Keratinocyte (primary cell): ENCODE results near the gene MTOR. TPM values are rescaled to one million over a fixed set of nuclear protein-coding genes. Genes with fewer than 3 reads are reported as not detected.

Source experiments
- DNase-seq: peaks from one replicate; pipeline ENCODE4 v3.0.0-alpha.2; 2011; ENCODE audit warnings: low read depth, missing footprints, low spot score
- FAIRE-seq: peaks from 2 replicates; lab custom pipeline; 2011; peaks lifted over from hg19 to GRCh38; lab: Jason Lieb, UNC
- H2AFZ ChIP-seq: 2 replicates; pipeline ENCODE4 v1.6.0; 2012; ENCODE audit warnings: low read length, control low read depth, inconsistent platforms; ENCODE audit not compliant: control insufficient read depth
- H3K27ac ChIP-seq: 2 replicates; pipeline ENCODE4 v1.5.1; 2011; ENCODE audit warnings: low read length; ENCODE audit not compliant: control insufficient read depth, insufficient read depth
- H3K27me3 ChIP-seq: 3 replicates; pipeline ENCODE4 v1.6.0; 2011; ENCODE audit warnings: low read length; ENCODE audit not compliant: control insufficient read depth, insufficient read depth; ENCODE audit errors: extremely low read depth
- H3K36me3 ChIP-seq, 2 experiments: 2 replicates in 1 of 2; 3 replicates in 1 of 2; pipeline ENCODE4 v1.5.1; 2011; ENCODE audit warnings: low read length in 2 of 2, mild to moderate bottlenecking in 1 of 2; ENCODE audit not compliant: control insufficient read depth in 2 of 2, insufficient read depth in 2 of 2; ENCODE audit errors: extremely low read depth in 1 of 2
- H3K4me1 ChIP-seq: 3 replicates; pipeline ENCODE4 v1.5.1; 2011; ENCODE audit warnings: low read length; ENCODE audit not compliant: control insufficient read depth, insufficient read depth; ENCODE audit errors: extremely low read depth
- H3K4me2 ChIP-seq: 3 replicates; pipeline ENCODE4 v1.6.0; 2011; ENCODE audit warnings: low read depth, low read length; ENCODE audit not compliant: control insufficient read depth, insufficient read depth; ENCODE audit errors: extremely low read depth
- H3K4me3 ChIP-seq, 3 experiments: fragments of 200-600 bp in 1 of 3; sonication (generic) in 1 of 3; 2 replicates in 2 of 3; 3 replicates in 1 of 3; pipeline ENCODE4 v1.5.1; 2011 to 2016; ENCODE audit warnings: low read length in 3 of 3, mild to moderate bottlenecking in 3 of 3, control low read depth in 2 of 3, inconsistent platforms in 1 of 3, low read depth in 1 of 3, mixed read lengths in 1 of 3, mixed run types in 1 of 3, moderate library complexity in 1 of 3; ENCODE audit not compliant: control insufficient read depth in 2 of 3, insufficient read depth in 2 of 3; ENCODE audit errors: extremely low read depth in 1 of 3
- H3K79me2 ChIP-seq: 2 replicates; pipeline ENCODE4 v1.6.0; 2012; ENCODE audit warnings: low read length; ENCODE audit not compliant: control insufficient read depth, insufficient read depth
- H3K9ac ChIP-seq: 3 replicates; pipeline ENCODE4 v1.6.0; 2011; ENCODE audit warnings: low read length; ENCODE audit not compliant: control insufficient read depth, insufficient read depth; ENCODE audit errors: extremely low read depth
- H3K9me1 ChIP-seq: 3 replicates; pipeline ENCODE4 v1.6.0; 2011; ENCODE audit warnings: low read length; ENCODE audit not compliant: control insufficient read depth, insufficient read depth; ENCODE audit errors: extremely low read depth
- H3K9me3 ChIP-seq: 2 replicates; pipeline ENCODE4 v1.5.1; 2012; ENCODE audit warnings: low read depth, low read length; ENCODE audit not compliant: control insufficient read depth
- H4K20me1 ChIP-seq: 3 replicates; pipeline ENCODE4 v1.6.0; 2011; ENCODE audit warnings: low read length; ENCODE audit not compliant: control insufficient read depth, insufficient read depth; ENCODE audit errors: extremely low read depth
- EZH2 ChIP-seq: IDR thresholded peaks from one replicate; pipeline ENCODE4 v1.6.1; 2012; ENCODE audit warnings: inconsistent platforms, mild to moderate bottlenecking, low read length, moderate library complexity
- dilution Hi-C: fragments of 300-500 bp; cut with MboI; formaldehyde crosslinking; loops from one replicate; pipeline ENCODE4 v1.7.0; 2020; ENCODE audit warnings: low sequenced_read_pairs; ENCODE audit not compliant: extremely low pct_ligation_motif_present
- polyA plus RNA-seq, 5 experiments: library from polyadenylated mRNA; depleted of rRNA in 3 of 5; stranded (reverse) in 3 of 5; stranded (forward) in 1 of 5; unstranded in 1 of 5; fragments of >200 nt; gene quantifications; 1 replicate in 1 of 5; 2 replicates in 3 of 5; 3 replicates in 1 of 5; pipeline versions ENCODE4 v1.2.1 to v1.2.3, GENCODE V29; 2011 to 2012; ENCODE audit warnings: missing spikeins in 2 of 5, low read depth in 1 of 5, low replicate concordance in 1 of 5
- TF ChIP-seq, protein P1 (sequence below), 3 experiments: IDR thresholded peaks in 1 of 3; conservative IDR thresholded peaks in 1 of 3; optimal IDR thresholded peaks in 1 of 3; 2 replicates in 2 of 3; 3 replicates in 1 of 3; pipeline versions ENCODE3 to v1.5.1; 2011; ENCODE audit warnings: low read length in 3 of 3, mild to moderate bottlenecking in 3 of 3, moderate library complexity in 2 of 3, control low read depth in 1 of 3, inconsistent platforms in 1 of 3; ENCODE audit not compliant: insufficient read depth in 2 of 3; ENCODE audit errors: extremely low read depth in 1 of 3

Gene MTOR
- polyA plus RNA-seq, 1 donor (not counting 4 experiments of a cell fraction or from before 2014, with no cell fraction given), result 31.5 TPM

GRCh38 chr1:11150326-11150725, 112.0 kb downstream of the MTOR start:
- H2AFZ ChIP-seq, result no peak overlapping the region
- H3K27me3 ChIP-seq, result no peaks in the 10 kb centered on the region
- FAIRE-seq (no peak), DNase-seq (no peak)
- peaks cover 24% of the 10 kb centered on the region for H3K4me1 ChIP-seq
- no peak overlapping the region for H3K27ac ChIP-seq
- no peak overlapping the region for H3K4me3 ChIP-seq
- dilution Hi-C loops, result no loop called here
- peaks cover 16 to 25% of the 10 kb centered on the region in 2 experiments for H3K36me3 ChIP-seq
- H3K4me2 ChIP-seq, result no peak overlapping the region
- H3K9me3 ChIP-seq, result no peaks in the 10 kb centered on the region
- no peaks in the 10 kb centered on the region for H3K79me2 ChIP-seq
- no peaks in the 10 kb centered on the region for H3K9me1 ChIP-seq
- TF ChIP-seq, protein P1, sequence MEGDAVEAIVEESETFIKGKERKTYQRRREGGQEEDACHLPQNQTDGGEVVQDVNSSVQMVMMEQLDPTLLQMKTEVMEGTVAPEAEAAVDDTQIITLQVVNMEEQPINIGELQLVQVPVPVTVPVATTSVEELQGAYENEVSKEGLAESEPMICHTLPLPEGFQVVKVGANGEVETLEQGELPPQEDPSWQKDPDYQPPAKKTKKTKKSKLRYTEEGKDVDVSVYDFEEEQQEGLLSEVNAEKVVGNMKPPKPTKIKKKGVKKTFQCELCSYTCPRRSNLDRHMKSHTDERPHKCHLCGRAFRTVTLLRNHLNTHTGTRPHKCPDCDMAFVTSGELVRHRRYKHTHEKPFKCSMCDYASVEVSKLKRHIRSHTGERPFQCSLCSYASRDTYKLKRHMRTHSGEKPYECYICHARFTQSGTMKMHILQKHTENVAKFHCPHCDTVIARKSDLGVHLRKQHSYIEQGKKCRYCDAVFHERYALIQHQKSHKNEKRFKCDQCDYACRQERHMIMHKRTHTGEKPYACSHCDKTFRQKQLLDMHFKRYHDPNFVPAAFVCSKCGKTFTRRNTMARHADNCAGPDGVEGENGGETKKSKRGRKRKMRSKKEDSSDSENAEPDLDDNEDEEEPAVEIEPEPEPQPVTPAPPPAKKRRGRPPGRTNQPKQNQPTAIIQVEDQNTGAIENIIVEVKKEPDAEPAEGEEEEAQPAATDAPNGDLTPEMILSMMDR (optimal IDR thresholded peaks at IDR 0.05 in 1 of 3, IDR thresholded peaks at IDR 0.05 in 1 of 3, conservative IDR thresholded peaks at IDR 0.05 in 1 of 3; ENCODE audit: extremely low read depth in 1 of 3, insufficient read depth in 2 of 3, low read length in 3 of 3), result no peak
- no peak for TF ChIP-seq EZH2
- no peaks in the 10 kb centered on the region for H4K20me1 ChIP-seq
- no peak overlapping the region for H3K9ac ChIP-seq

DNA sequence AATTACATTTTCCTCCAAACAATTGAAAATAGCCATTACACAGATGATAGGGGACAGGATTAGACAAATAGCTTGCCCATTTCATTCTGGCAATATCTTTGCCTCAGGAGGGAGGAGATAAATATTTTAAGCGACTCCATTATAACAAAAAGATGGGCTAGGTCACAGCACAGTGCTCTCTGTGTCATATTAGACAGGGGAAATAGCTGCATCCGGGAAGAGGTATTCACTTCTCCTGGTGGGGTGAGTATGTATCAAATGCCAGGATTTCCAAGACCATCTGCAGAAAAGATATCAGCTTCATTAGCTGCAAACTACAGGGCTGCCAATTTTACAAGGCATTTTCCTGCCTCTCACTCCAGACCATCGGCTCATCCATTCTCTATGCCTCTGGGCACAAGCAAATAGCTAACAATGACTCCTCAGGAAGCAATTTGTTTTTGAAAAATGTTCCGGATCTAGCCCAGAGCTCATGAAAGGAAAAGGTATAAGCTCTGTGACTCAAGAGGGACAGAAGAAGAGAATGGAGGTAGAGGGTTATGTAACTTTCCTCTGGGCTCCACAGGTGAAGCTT, 115.1 kb downstream of the MTOR start:
- H3K4me3 ChIP-seq, result no peak overlapping the region
- FAIRE-seq, result peak; percentile 77
- dilution Hi-C loops, result no loop called here
- H3K27ac ChIP-seq, result no peak overlapping the region
- peaks cover 16 to 26% of the 10 kb centered on the region in 2 experiments for H3K36me3 ChIP-seq
- no peaks in the 10 kb centered on the region for H3K27me3 ChIP-seq
- H3K9ac ChIP-seq, result no peak overlapping the region
- H3K4me2 ChIP-seq, result peak overlapping the region; percentile 31
- H3K79me2 ChIP-seq, result no peaks in the 10 kb centered on the region
- H4K20me1 ChIP-seq, result no peaks in the 10 kb centered on the region
- TF ChIP-seq, protein P1 (optimal IDR thresholded peaks at IDR 0.05 in 1 of 3, IDR thresholded peaks at IDR 0.05 in 1 of 3, conservative IDR thresholded peaks at IDR 0.05 in 1 of 3; ENCODE audit: extremely low read depth in 1 of 3, insufficient read depth in 2 of 3, low read length in 3 of 3), result no peak
- TF ChIP-seq EZH2, result no peak
- no peak overlapping the region for H2AFZ ChIP-seq
- DNase-seq, result peak; percentile 19
- no peaks in the 10 kb centered on the region for H3K9me3 ChIP-seq
- peaks cover 39% of the 10 kb centered on the region for H3K4me1 ChIP-seq
- H3K9me1 ChIP-seq, result no peaks in the 10 kb centered on the region
